ENCODE data around the gene BLNK. TPM values are rescaled to one million over a fixed set of nuclear protein-coding genes. Genes with fewer than 3 reads are reported as not detected.

BLNK gene
- total and polyA plus RNA-seq, 2 donors from 2014 or later, result 28.5 to 38.8 TPM

GRCh38 chr10:96252730-96253129 lies 18.6 kb downstream of the BLNK start:
- intact Hi-C loops (cut with DNase I), result no loop called here
- no peak for FAIRE-seq
- no peak overlapping the region for H3K27ac ChIP-seq (ENCODE audit: low read depth in 2 of 2, low read length in 2 of 2)

DNA sequence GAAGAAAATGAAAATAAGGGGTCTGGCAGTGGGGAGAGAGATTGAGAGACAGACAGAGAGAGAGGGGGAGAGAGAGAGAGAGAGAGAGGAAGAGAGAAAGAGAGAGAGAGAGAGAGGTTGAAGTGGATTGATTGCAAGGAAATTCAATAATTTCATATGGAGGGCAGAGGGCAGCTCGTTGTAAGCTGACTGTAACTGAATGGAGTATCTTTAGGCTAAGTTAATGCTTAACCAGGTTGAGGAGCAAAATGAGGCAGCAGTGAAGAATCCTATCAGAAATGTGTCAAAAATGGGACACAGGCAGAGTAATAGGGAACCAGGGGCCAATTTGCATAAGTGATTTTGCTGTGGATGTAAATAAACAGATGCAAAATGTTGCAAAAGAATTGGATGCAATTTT lies 21.0 kb downstream of the BLNK start:
- DNase-seq (no peak), FAIRE-seq (no peak)
- intact Hi-C loops (cut with DNase I), result no loop called here
- Histone ChIP-seq H3K4me1 (ENCODE audit: control insufficient read depth in 2 of 3, insufficient read depth in 2 of 3, low read depth in 1 of 3, low read length in 3 of 3) (peaks cover 0 to 3% (median 0%) of the 10 kb centered on the region in 3 donors), H3K27ac (ENCODE audit: low read depth in 2 of 2, low read length in 2 of 2) (no peak overlapping the region), H3K4me3 (ENCODE audit: low read length in 3 of 3) (no peak overlapping the region), H3K9me3 (ENCODE audit: control insufficient read depth in 2 of 3, insufficient read depth in 1 of 3, low read length in 3 of 3) (no peaks in the 10 kb centered on the region), H3K36me3 (ENCODE audit: control insufficient read depth in 2 of 3, insufficient read depth in 3 of 3, low read length in 3 of 3) (no peaks in the 10 kb centered on the region), H3K27me3 (ENCODE audit: control insufficient read depth, insufficient read depth, low read length) (no peaks in the 10 kb centered on the region), H3K9ac (ENCODE audit: low read length in 3 of 3) (no peak overlapping the region)
- TF ChIP-seq, protein P1, sequence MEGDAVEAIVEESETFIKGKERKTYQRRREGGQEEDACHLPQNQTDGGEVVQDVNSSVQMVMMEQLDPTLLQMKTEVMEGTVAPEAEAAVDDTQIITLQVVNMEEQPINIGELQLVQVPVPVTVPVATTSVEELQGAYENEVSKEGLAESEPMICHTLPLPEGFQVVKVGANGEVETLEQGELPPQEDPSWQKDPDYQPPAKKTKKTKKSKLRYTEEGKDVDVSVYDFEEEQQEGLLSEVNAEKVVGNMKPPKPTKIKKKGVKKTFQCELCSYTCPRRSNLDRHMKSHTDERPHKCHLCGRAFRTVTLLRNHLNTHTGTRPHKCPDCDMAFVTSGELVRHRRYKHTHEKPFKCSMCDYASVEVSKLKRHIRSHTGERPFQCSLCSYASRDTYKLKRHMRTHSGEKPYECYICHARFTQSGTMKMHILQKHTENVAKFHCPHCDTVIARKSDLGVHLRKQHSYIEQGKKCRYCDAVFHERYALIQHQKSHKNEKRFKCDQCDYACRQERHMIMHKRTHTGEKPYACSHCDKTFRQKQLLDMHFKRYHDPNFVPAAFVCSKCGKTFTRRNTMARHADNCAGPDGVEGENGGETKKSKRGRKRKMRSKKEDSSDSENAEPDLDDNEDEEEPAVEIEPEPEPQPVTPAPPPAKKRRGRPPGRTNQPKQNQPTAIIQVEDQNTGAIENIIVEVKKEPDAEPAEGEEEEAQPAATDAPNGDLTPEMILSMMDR (IDR thresholded peaks at IDR 0.05; ENCODE audit: borderline replicate concordance, extremely low read depth, insufficient read depth), result no peak

More at GRCh38 chr10:96252730-96253129, 18.6 kb downstream of the BLNK start:
- Histone ChIP-seq H3K27me3 (ENCODE audit: control insufficient read depth, insufficient read depth, low read length) (no peaks in the 10 kb centered on the region), H3K4me1 (ENCODE audit: control insufficient read depth in 2 of 3, insufficient read depth in 2 of 3, low read depth in 1 of 3, low read length in 3 of 3) (peaks cover 0 to 3% (median 0%) of the 10 kb centered on the region in 3 donors), H3K36me3 (ENCODE audit: control insufficient read depth in 2 of 3, insufficient read depth in 3 of 3, low read length in 3 of 3) (no peaks in the 10 kb centered on the region), H3K4me3 (ENCODE audit: low read length in 3 of 3) (no peak overlapping the region), H3K9me3 (ENCODE audit: control insufficient read depth in 2 of 3, insufficient read depth in 1 of 3, low read length in 3 of 3) (no peaks in the 10 kb centered on the region), H3K9ac (ENCODE audit: low read length in 3 of 3) (no peak overlapping the region)
- TF ChIP-seq, protein P1 (IDR thresholded peaks at IDR 0.05; ENCODE audit: borderline replicate concordance, extremely low read depth, insufficient read depth), result no peak
- DNase-seq, result no peak

- FAIRE-seq (no peak), DNase-seq (no peak)
- intact Hi-C loops (cut with DNase I), result no loop called here
- peaks cover 0 to 6% (median 0%) of the 10 kb centered on the region in 3 donors for H3K4me1 ChIP-seq (ENCODE audit: control insufficient read depth in 2 of 3, insufficient read depth in 2 of 3, low read depth in 1 of 3, low read length in 3 of 3)
- H3K36me3 ChIP-seq (ENCODE audit: control insufficient read depth in 2 of 3, insufficient read depth in 3 of 3, low read length in 3 of 3), result no peaks in the 10 kb centered on the region
- no peak overlapping the region for H3K27ac ChIP-seq (ENCODE audit: low read depth in 2 of 2, low read length in 2 of 2)
- TF ChIP-seq, protein P1 (IDR thresholded peaks at IDR 0.05; ENCODE audit: borderline replicate concordance, extremely low read depth, insufficient read depth), result no peak
- H3K9ac ChIP-seq (ENCODE audit: low read length in 3 of 3), result no peak overlapping the region
- H3K9me3 ChIP-seq (ENCODE audit: control insufficient read depth in 2 of 3, insufficient read depth in 1 of 3, low read length in 3 of 3), result no peaks in the 10 kb centered on the region
- no peak overlapping the region for H3K4me3 ChIP-seq (ENCODE audit: low read length in 3 of 3)
- no peaks in the 10 kb centered on the region for H3K27me3 ChIP-seq (ENCODE audit: control insufficient read depth, insufficient read depth, low read length)
Measured at GRCh38 chr10:96249264-96249663, 22.1 kb downstream of the BLNK start.

- DNase-seq (peak in 3 of 5 donors; percentile 29 to 45 (median 35)), FAIRE-seq (no peak)
- intact Hi-C loops (cut with DNase I), result no loop called here
- no peak overlapping the region for H3K9ac ChIP-seq (ENCODE audit: low read length in 3 of 3)
- no peak overlapping the region for H3K4me3 ChIP-seq (ENCODE audit: low read length in 3 of 3)
- no peaks in the 10 kb centered on the region for H3K27me3 ChIP-seq (ENCODE audit: control insufficient read depth, insufficient read depth, low read length)
- H3K27ac ChIP-seq (ENCODE audit: low read depth in 2 of 2, low read length in 2 of 2), result peak overlapping the region in 1 of 2 donors; percentile 18
- peaks cover 0 to 2% (median 0%) of the 10 kb centered on the region in 3 donors for H3K36me3 ChIP-seq (ENCODE audit: control insufficient read depth in 2 of 3, insufficient read depth in 3 of 3, low read length in 3 of 3)
- TF ChIP-seq, protein P1 (IDR thresholded peaks at IDR 0.05; ENCODE audit: borderline replicate concordance, extremely low read depth, insufficient read depth), result no peak
- peaks cover 0 to 3% (median 0%) of the 10 kb centered on the region in 3 donors for H3K4me1 ChIP-seq (ENCODE audit: control insufficient read depth in 2 of 3, insufficient read depth in 2 of 3, low read depth in 1 of 3, low read length in 3 of 3)
- no peaks in the 10 kb centered on the region for H3K9me3 ChIP-seq (ENCODE audit: control insufficient read depth in 2 of 3, insufficient read depth in 1 of 3, low read length in 3 of 3)
Measured at GRCh38 chr10:96244354-96244753, 27.0 kb downstream of the BLNK start.
